Measurements from ENCODE around the gene B2M. TPM values are rescaled to one million over a fixed set of nuclear protein-coding genes. Genes with fewer than 3 reads are reported as not detected.

The B2M gene
- total RNA-seq, 1 donor from 2014 or later, result 808 TPM

DNA sequence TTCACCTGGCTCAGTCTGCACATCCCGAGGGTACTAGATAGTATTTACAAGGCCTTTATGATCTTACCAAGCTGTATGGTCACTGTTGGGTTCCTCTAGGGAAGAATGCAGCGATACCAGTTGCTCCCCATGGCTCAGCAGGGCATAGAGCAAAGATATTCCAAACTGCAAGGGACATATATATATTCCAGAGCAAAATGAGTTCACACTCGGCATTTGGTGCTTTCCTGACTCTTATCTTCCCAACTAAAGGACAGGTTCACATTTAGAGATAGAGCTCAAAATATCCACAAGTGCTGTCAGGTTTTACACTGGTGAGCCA is 44.3 kb upstream of the B2M start:
- TF ChIP-seq, protein P1, sequence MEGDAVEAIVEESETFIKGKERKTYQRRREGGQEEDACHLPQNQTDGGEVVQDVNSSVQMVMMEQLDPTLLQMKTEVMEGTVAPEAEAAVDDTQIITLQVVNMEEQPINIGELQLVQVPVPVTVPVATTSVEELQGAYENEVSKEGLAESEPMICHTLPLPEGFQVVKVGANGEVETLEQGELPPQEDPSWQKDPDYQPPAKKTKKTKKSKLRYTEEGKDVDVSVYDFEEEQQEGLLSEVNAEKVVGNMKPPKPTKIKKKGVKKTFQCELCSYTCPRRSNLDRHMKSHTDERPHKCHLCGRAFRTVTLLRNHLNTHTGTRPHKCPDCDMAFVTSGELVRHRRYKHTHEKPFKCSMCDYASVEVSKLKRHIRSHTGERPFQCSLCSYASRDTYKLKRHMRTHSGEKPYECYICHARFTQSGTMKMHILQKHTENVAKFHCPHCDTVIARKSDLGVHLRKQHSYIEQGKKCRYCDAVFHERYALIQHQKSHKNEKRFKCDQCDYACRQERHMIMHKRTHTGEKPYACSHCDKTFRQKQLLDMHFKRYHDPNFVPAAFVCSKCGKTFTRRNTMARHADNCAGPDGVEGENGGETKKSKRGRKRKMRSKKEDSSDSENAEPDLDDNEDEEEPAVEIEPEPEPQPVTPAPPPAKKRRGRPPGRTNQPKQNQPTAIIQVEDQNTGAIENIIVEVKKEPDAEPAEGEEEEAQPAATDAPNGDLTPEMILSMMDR (IDR thresholded peaks at IDR 0.05; ENCODE audit: insufficient read depth, low read length, severe bottlenecking), result no peak
- no peak overlapping the region for H3K4me3 ChIP-seq (ENCODE audit: low read depth, low read length)
- H3K36me3 ChIP-seq (ENCODE audit: control insufficient read depth, insufficient read depth, low read length), result no peaks in the 10 kb centered on the region
- no peaks in the 10 kb centered on the region for H3K27me3 ChIP-seq (ENCODE audit: control insufficient read depth, insufficient read depth, low read length)
- DNase-seq (ENCODE audit: low read depth) (no peak), FAIRE-seq (no peak)

DNA sequence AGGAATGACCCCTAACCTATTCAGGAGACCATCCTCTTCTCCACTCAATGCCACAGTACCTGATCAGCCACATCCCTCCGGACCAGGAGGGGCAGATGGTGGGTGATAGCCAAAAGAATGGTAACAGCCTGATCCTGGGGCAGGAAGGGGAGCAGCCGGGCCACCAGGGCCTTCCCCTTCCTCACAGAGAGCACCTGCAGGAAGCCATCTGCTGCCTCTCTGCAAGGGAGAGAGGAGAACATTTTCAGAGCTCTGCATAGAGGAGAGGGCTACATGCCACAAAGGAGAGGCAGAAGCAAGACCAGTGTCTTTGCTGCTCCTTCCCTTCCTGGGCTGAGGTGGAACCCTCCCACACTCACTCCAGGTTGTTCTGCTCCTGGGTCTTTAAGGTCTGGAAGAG is 42.4 kb upstream of the B2M start:
- TF ChIP-seq, protein P1 (IDR thresholded peaks at IDR 0.05; ENCODE audit: insufficient read depth, low read length, severe bottlenecking), result no peak
- no peak for FAIRE-seq
- Histone ChIP-seq H3K27me3 (ENCODE audit: control insufficient read depth, insufficient read depth, low read length) (no peaks in the 10 kb centered on the region), H3K36me3 (ENCODE audit: control insufficient read depth, insufficient read depth, low read length) (no peaks in the 10 kb centered on the region), H3K4me3 (ENCODE audit: low read depth, low read length) (no peak overlapping the region)
- no peak for DNase-seq (ENCODE audit: low read depth)

DNA sequence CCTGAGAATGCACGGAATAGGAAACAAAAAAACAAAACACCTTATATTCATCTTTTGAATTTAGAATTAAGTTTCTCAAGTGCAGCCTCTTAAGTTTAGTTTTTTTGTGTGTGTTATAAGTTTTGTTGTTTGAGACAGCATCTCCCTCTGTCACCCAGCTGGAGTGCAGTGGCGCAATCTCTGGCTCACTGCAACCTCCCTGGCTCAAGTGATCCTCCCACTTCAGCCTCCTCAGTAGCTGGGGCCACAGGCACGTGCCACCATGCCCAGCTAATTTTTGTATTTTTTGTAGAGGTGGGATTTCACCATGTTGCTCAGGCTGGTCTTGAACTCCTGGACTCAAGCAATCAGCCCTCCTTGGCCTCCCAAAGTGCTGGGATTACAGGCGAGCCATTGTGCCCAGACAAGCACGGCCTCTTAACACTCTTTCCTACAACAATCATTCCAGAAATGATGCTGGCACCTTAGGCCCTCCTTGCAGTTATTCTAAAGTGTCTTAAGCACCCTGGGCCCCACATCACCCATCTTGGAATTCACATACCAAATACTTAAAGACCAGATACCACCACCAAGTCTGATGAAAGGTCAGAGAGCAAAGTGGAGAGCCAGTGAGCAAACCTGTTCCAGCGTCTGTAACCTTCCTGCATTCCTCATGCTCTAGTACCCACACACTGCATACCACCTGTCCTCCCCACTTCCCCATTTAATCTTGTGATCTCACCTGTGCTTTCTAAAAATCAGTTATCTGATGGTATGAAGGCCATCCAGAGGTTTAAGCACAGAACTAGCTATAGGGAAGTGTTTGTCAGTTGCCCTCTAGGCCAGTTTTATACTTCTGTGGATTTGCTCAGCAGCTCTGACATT is 41.0 kb upstream of the B2M start:
- Histone ChIP-seq H3K36me3 (ENCODE audit: control insufficient read depth, insufficient read depth, low read length) (no peaks in the 10 kb centered on the region), H3K27me3 (ENCODE audit: control insufficient read depth, insufficient read depth, low read length) (peaks cover 2% of the 10 kb centered on the region), H3K4me3 (ENCODE audit: low read depth, low read length) (no peak overlapping the region)
- FAIRE-seq (no peak), DNase-seq (ENCODE audit: low read depth) (no peak)
- TF ChIP-seq, protein P1 (IDR thresholded peaks at IDR 0.05; ENCODE audit: insufficient read depth, low read length, severe bottlenecking), result no peak

DNA sequence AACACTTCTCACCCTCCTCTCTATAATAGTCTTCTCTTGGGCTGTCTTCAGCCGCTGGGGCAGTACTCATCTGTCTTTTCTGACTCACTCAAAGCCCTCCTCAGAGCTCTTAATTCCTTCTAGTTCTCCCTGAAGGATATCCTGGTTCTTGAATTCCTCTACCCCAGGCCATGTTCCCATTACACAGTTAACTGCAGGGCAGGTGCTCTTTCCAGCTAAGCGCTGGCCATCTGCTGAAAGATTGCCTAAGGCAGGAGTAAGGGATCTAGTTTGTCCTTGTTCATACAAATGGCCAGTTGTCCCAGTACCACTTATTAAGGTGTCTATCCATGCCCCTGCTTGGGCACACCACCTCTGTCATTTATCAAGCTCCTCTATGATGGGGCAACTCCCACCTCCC is 37.7 kb upstream of the B2M start:
- Histone ChIP-seq H3K27me3 (ENCODE audit: control insufficient read depth, insufficient read depth, low read length) (peaks cover 2% of the 10 kb centered on the region), H3K36me3 (ENCODE audit: control insufficient read depth, insufficient read depth, low read length) (no peaks in the 10 kb centered on the region), H3K4me3 (ENCODE audit: low read depth, low read length) (no peak overlapping the region)
- TF ChIP-seq, protein P1 (IDR thresholded peaks at IDR 0.05; ENCODE audit: insufficient read depth, low read length, severe bottlenecking), result no peak
- DNase-seq (ENCODE audit: low read depth) (no peak), FAIRE-seq (no peak)

DNA sequence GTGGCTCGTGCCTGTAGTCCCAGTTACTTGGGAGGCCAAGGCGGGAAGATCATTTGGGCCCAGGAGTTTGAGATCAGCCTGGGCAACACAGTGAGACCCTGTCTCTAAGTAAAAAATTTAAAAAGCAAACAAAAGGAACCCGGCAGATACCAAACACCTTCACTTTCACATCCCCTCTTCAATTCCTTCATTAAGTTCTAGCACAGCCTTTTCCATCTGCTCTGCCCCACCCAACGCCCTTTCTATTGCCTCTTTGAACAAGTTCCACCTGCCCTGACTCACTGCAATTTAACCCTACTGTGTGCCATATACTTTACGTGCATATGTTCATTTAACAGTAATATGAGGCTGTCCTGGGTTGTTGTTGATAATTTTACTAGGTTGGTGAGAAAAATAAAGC is 35.4 kb upstream of the B2M start:
- TF ChIP-seq, protein P1 (IDR thresholded peaks at IDR 0.05; ENCODE audit: insufficient read depth, low read length, severe bottlenecking), result no peak
- no peak overlapping the region for H3K4me3 ChIP-seq (ENCODE audit: low read depth, low read length)
- no peaks in the 10 kb centered on the region for H3K36me3 ChIP-seq (ENCODE audit: control insufficient read depth, insufficient read depth, low read length)
- no peak for DNase-seq (ENCODE audit: low read depth)
- FAIRE-seq, result no peak
- H3K27me3 ChIP-seq (ENCODE audit: control insufficient read depth, insufficient read depth, low read length), result peaks cover 2% of the 10 kb centered on the region

DNA sequence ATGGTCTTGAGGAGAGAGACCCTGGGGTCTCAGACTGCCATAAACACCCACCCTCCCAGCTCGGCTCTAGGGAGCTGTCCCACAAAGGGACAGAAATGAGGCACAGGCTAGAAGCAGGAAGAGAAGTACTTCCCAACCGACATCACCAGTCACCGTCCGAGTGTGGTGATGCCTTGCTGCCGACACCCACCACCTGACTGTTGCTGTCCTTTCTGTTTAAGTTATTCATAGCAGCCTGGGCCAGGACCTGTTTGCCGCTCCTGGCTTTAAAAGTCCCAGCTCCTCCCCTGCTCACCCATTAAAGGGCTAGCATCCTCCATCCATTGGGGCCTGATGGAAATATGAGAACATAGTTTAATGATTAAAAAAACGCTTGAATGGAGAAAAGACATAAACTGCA is 34.6 kb upstream of the B2M start:
- TF ChIP-seq, protein P1 (IDR thresholded peaks at IDR 0.05; ENCODE audit: insufficient read depth, low read length, severe bottlenecking), result no peak
- FAIRE-seq, result no peak
- Histone ChIP-seq H3K36me3 (ENCODE audit: control insufficient read depth, insufficient read depth, low read length) (no peaks in the 10 kb centered on the region), H3K27me3 (ENCODE audit: control insufficient read depth, insufficient read depth, low read length) (peaks cover 2% of the 10 kb centered on the region), H3K4me3 (ENCODE audit: low read depth, low read length) (no peak overlapping the region)
- DNase-seq (ENCODE audit: low read depth), result no peak
